ENCODE results near the gene SMO.
A peak's percentile ranks its signal among the peaks of the same experiment; 100 is the strongest.

- TF ChIP-seq CTCF (IDR thresholded peaks at IDR 0.05) (peak; percentile 87), POLR2AphosphoS5 (IDR thresholded peaks at IDR 0.05; ENCODE audit: low read depth, low read length) (no peak), SIN3A (IDR thresholded peaks at IDR 0.05; ENCODE audit: borderline replicate concordance, insufficient read depth, low read depth, low read length) (no peak)
Observed at GRCh38 chr7:129218514-129219062, 30.2 kb downstream of the SMO start.
